Head of caudate nucleus (tissue), 42 donors: ENCODE measurements around the gene PROCR.
"Not testable (repeated sequence)": the region's sequence is repeated elsewhere in the genome, so short reads cannot be mapped to it uniquely, and the experiment has no call there.

Source experiments
- DNase-seq, 42 donors: peaks; one replicate each; pipeline versions ENCODE4 v3.0.0 to v3.0.0-alpha.2; 2020 to 2021; ENCODE audit warnings: mixed read lengths in 7 of 42
- intact Hi-C: fragments of 100-400 bp; cut with DNase I; formaldehyde crosslinking; loops from one replicate; pipeline ENCODE4 v1.15.0; 2022

Gene PROCR

GRCh38 chr20:35189223-35189622 lies 17.4 kb downstream of the PROCR start:
- DNase-seq, intact Hi-C loops: not testable (repeated sequence)

GRCh38 chr20:35190556-35190955 lies 18.7 kb downstream of the PROCR start:
- intact Hi-C loops, result no loop called here
- no peak for DNase-seq

GRCh38 chr20:35191419-35192117 lies 19.7 kb downstream of the PROCR start:
- intact Hi-C loops, result no loop called here
- DNase-seq, result no peak

GRCh38 chr20:35192118-35192872 lies 20.4 kb downstream of the PROCR start:
- intact Hi-C loops, result no loop called here
- no peak for DNase-seq

- intact Hi-C loops, DNase-seq: not testable (repeated sequence)
These were observed 21.3 kb downstream of the PROCR start for GRCh38 chr20:35193031-35193791.

- no peak for DNase-seq
- intact Hi-C loops, result no loop called here
These were observed 24.4 kb downstream of the PROCR start for GRCh38 chr20:35196313-35196712.

GRCh38 chr20:35199740-35200139 lies 27.9 kb downstream of the PROCR start:
- intact Hi-C loops, result loop anchor here (10.0 kb wide), 1 partner anchor 55 kb away; the partner anchor contains the start of gene EDEM2

GRCh38 chr20:35200267-35200666 lies 28.4 kb downstream of the PROCR start:
- intact Hi-C loops, result loop anchor here (10.0 kb wide), 1 partner anchor 55 kb away; the partner anchor contains the start of gene EDEM2
- DNase-seq, result no peak

More at GRCh38 chr20:35199740-35200139, 27.9 kb downstream of the PROCR start:
- DNase-seq, result no peak

GRCh38 chr20:35201467-35201866 lies 29.6 kb downstream of the PROCR start:
- not testable (repeated sequence) for DNase-seq
- intact Hi-C loops, result loop anchor here (10.0 kb wide), 1 partner anchor 57 kb away; the partner anchor contains the start of gene EDEM2

- intact Hi-C loops, result loop anchor here (10.0 kb wide), 1 partner anchor 62 kb away; the partner anchor contains the start of gene EDEM2
- DNase-seq, result no peak
These were observed 34.9 kb downstream of the PROCR start for GRCh38 chr20:35206802-35207201.

- peak; percentile 48 to 93 (median 80) for DNase-seq
- intact Hi-C loops, result loop anchor here (10.0 kb wide), 1 partner anchor 63 kb away; the partner anchor contains the start of gene EDEM2
These were observed 36.2 kb downstream of the PROCR start for GRCh38 chr20:35207950-35208611.

GRCh38 chr20:35215066-35215956 lies 43.4 kb downstream of the PROCR start:
- intact Hi-C loops, result loop anchor here (10.0 kb wide), 1 partner anchor 351 kb away; no protein-coding TSS in a partner anchor
- no peak for DNase-seq

GRCh38 chr20:35216541-35216940 lies 44.7 kb downstream of the PROCR start:
- DNase-seq, result peak in 1 of 42 donors; percentile 42
- intact Hi-C loops, result loop anchor here (10.0 kb wide), 1 partner anchor 352 kb away; no protein-coding TSS in a partner anchor

- no peak for DNase-seq
- intact Hi-C loops, result no loop called here
These were observed 52.1 kb downstream of the PROCR start for GRCh38 chr20:35223941-35224340.

- intact Hi-C loops, result no loop called here
- no peak for DNase-seq
These were observed 52.7 kb downstream of the PROCR start for GRCh38 chr20:35224536-35224935.

GRCh38 chr20:35225319-35226125 lies 53.6 kb downstream of the PROCR start:
- intact Hi-C loops, result no loop called here
- DNase-seq, result no peak
